ENCODE data around the gene ENTREP1. TPM values are rescaled to one million over a fixed set of nuclear protein-coding genes. Genes with fewer than 3 reads are reported as not detected.
"Not testable (repeated sequence)": the region's sequence is repeated elsewhere in the genome, so short reads cannot be mapped to it uniquely, and the experiment has no call there.

Gene ENTREP1
- under 1 TPM in 1 of 3 donors, not detected in 2; 0.11 TPM for total RNA-seq

GRCh38 chr9:69324549-69325401, at the start of gene ENTREP1:
Gene ENTREP1 (plus strand): TSS chr9:69325215. CDS start chr9:69325310, 95 bp downstream.
- Mint-ChIP-seq H3K36me3 (ENCODE audit: insufficient read depth) (no peaks in the 10 kb centered on the region), H3K4me3 (peak within 1 kb of the TSS; percentile 21), H3K9me3 (no peaks in the 10 kb centered on the region), H3K4me1 (ENCODE audit: low read depth) (peaks cover 6% of the 10 kb centered on the region), H3K27me3 (ENCODE audit: low read depth) (peaks cover 51% of the 10 kb centered on the region)
- peak in 1 of 2 donors; percentile 50 for ATAC-seq
- DNase-seq: no peak

GRCh38 chr9:69276775-69277174, 48.2 kb upstream of the ENTREP1 start:
- no peak overlapping the region for H3K4me3 Mint-ChIP-seq
- peaks cover 7% of the 10 kb centered on the region for H3K9me3 Mint-ChIP-seq
- H3K27me3 Mint-ChIP-seq (ENCODE audit: low read depth): peaks cover 2% of the 10 kb centered on the region
- ATAC-seq (no peak), DNase-seq (no peak)
- no peaks in the 10 kb centered on the region for H3K36me3 Mint-ChIP-seq (ENCODE audit: insufficient read depth)
- no peaks in the 10 kb centered on the region for H3K4me1 Mint-ChIP-seq (ENCODE audit: low read depth)

GRCh38 chr9:69279084-69279731, 45.8 kb upstream of the ENTREP1 start:
- H3K4me1 Mint-ChIP-seq (ENCODE audit: low read depth): no peaks in the 10 kb centered on the region
- no peak overlapping the region for H3K4me3 Mint-ChIP-seq
- H3K9me3 Mint-ChIP-seq: peaks cover 7% of the 10 kb centered on the region
- ATAC-seq: peak; percentile 82 to 87
- peaks cover 8% of the 10 kb centered on the region for H3K27me3 Mint-ChIP-seq (ENCODE audit: low read depth)
- H3K36me3 Mint-ChIP-seq (ENCODE audit: insufficient read depth): no peaks in the 10 kb centered on the region
- no peak for DNase-seq

- peaks cover 4% of the 10 kb centered on the region for H3K9me3 Mint-ChIP-seq
- H3K4me1 Mint-ChIP-seq (ENCODE audit: low read depth): no peaks in the 10 kb centered on the region
- no peaks in the 10 kb centered on the region for H3K36me3 Mint-ChIP-seq (ENCODE audit: insufficient read depth)
- no peak overlapping the region for H3K4me3 Mint-ChIP-seq
- ATAC-seq (no peak), DNase-seq (no peak)
- H3K27me3 Mint-ChIP-seq (ENCODE audit: low read depth): peaks cover 9% of the 10 kb centered on the region
Observed at GRCh38 chr9:69279733-69280132, 45.3 kb upstream of the ENTREP1 start.

GRCh38 chr9:69283003-69283402, 42.0 kb upstream of the ENTREP1 start:
- Mint-ChIP-seq H3K9me3 (peaks cover 10% of the 10 kb centered on the region), H3K36me3 (ENCODE audit: insufficient read depth) (no peaks in the 10 kb centered on the region), H3K4me1 (ENCODE audit: low read depth) (no peaks in the 10 kb centered on the region), H3K27me3 (ENCODE audit: low read depth) (peaks cover 32% of the 10 kb centered on the region), H3K4me3 (no peak overlapping the region)
- no peak for ATAC-seq
- no peak for DNase-seq

GRCh38 chr9:69292078-69292477, 32.9 kb upstream of the ENTREP1 start:
- H3K9me3 Mint-ChIP-seq: no peaks in the 10 kb centered on the region
- no peaks in the 10 kb centered on the region for H3K4me1 Mint-ChIP-seq (ENCODE audit: low read depth)
- H3K4me3 Mint-ChIP-seq: no peak overlapping the region
- no peak for DNase-seq
- no peak for ATAC-seq
- peaks cover 18% of the 10 kb centered on the region for H3K27me3 Mint-ChIP-seq (ENCODE audit: low read depth)
- no peaks in the 10 kb centered on the region for H3K36me3 Mint-ChIP-seq (ENCODE audit: insufficient read depth)

GRCh38 chr9:69293156-69293555, 31.9 kb upstream of the ENTREP1 start:
- no peaks in the 10 kb centered on the region for H3K4me1 Mint-ChIP-seq (ENCODE audit: low read depth)
- DNase-seq (no peak), ATAC-seq (no peak)
- no peaks in the 10 kb centered on the region for H3K36me3 Mint-ChIP-seq (ENCODE audit: insufficient read depth)
- no peaks in the 10 kb centered on the region for H3K9me3 Mint-ChIP-seq
- H3K27me3 Mint-ChIP-seq (ENCODE audit: low read depth): peaks cover 12% of the 10 kb centered on the region
- no peak overlapping the region for H3K4me3 Mint-ChIP-seq

- DNase-seq: no peak
- Mint-ChIP-seq H3K36me3 (ENCODE audit: insufficient read depth) (no peaks in the 10 kb centered on the region), H3K4me3 (no peak overlapping the region), H3K9me3 (no peaks in the 10 kb centered on the region), H3K4me1 (ENCODE audit: low read depth) (no peaks in the 10 kb centered on the region), H3K27me3 (ENCODE audit: low read depth) (peaks cover 2% of the 10 kb centered on the region)
- no peak for ATAC-seq
Observed at GRCh38 chr9:69295872-69296552, 29.0 kb upstream of the ENTREP1 start.

GRCh38 chr9:69297300-69297980, 27.6 kb upstream of the ENTREP1 start:
- no peaks in the 10 kb centered on the region for H3K9me3 Mint-ChIP-seq
- no peak overlapping the region for H3K4me3 Mint-ChIP-seq
- H3K27me3 Mint-ChIP-seq (ENCODE audit: low read depth): peaks cover 2% of the 10 kb centered on the region
- DNase-seq (no peak), ATAC-seq (no peak)
- H3K4me1 Mint-ChIP-seq (ENCODE audit: low read depth): no peaks in the 10 kb centered on the region
- H3K36me3 Mint-ChIP-seq (ENCODE audit: insufficient read depth): no peaks in the 10 kb centered on the region

- no peaks in the 10 kb centered on the region for H3K4me1 Mint-ChIP-seq (ENCODE audit: low read depth)
- no peaks in the 10 kb centered on the region for H3K9me3 Mint-ChIP-seq
- DNase-seq: no peak
- no peak for ATAC-seq
- H3K27me3 Mint-ChIP-seq (ENCODE audit: low read depth): no peaks in the 10 kb centered on the region
- H3K36me3 Mint-ChIP-seq (ENCODE audit: insufficient read depth): no peaks in the 10 kb centered on the region
- H3K4me3 Mint-ChIP-seq: no peak overlapping the region
Observed at GRCh38 chr9:69299315-69299714, 25.7 kb upstream of the ENTREP1 start.

GRCh38 chr9:69299826-69300225, 25.2 kb upstream of the ENTREP1 start:
- Mint-ChIP-seq H3K36me3 (ENCODE audit: insufficient read depth) (no peaks in the 10 kb centered on the region), H3K4me3 (no peak overlapping the region), H3K27me3 (ENCODE audit: low read depth) (no peaks in the 10 kb centered on the region), H3K9me3 (no peaks in the 10 kb centered on the region), H3K4me1 (ENCODE audit: low read depth) (no peaks in the 10 kb centered on the region)
- ATAC-seq (no peak), DNase-seq (no peak)

- H3K4me3 Mint-ChIP-seq: no peak overlapping the region
- no peaks in the 10 kb centered on the region for H3K4me1 Mint-ChIP-seq (ENCODE audit: low read depth)
- ATAC-seq: no peak
- H3K27me3 Mint-ChIP-seq (ENCODE audit: low read depth): no peaks in the 10 kb centered on the region
- DNase-seq: no peak
- H3K9me3 Mint-ChIP-seq: no peaks in the 10 kb centered on the region
- H3K36me3 Mint-ChIP-seq (ENCODE audit: insufficient read depth): no peaks in the 10 kb centered on the region
Observed at GRCh38 chr9:69303331-69303730, 21.7 kb upstream of the ENTREP1 start.

GRCh38 chr9:69306895-69307445, 18.0 kb upstream of the ENTREP1 start:
- H3K4me1 Mint-ChIP-seq (ENCODE audit: low read depth); ATAC-seq; H3K4me3 Mint-ChIP-seq; H3K27me3 Mint-ChIP-seq (ENCODE audit: low read depth); H3K36me3 Mint-ChIP-seq (ENCODE audit: insufficient read depth); DNase-seq; H3K9me3 Mint-ChIP-seq: not testable (repeated sequence)
